HG02938 (cell line): Measurements from ENCODE around the gene CDC42.
"Not testable (repeated sequence)": the region's sequence is repeated elsewhere in the genome, so short reads cannot be mapped to it uniquely, and the experiment has no call there.

Experiments
- ATAC-seq: cut with Tn5 transposase; IDR thresholded peaks from one replicate; pipeline ENCODE4 v1.9.1; 2021; ENCODE audit warnings: mild to moderate bottlenecking, moderate library complexity; ENCODE audit not compliant: unreplicated experiment

CDC42 gene

GRCh38 chr1:22052115-22053016, at the start of gene CDC42:
CDC42 (plus strand) TSS chr1:22052709; CDS start chr1:22078479, 25,770 bp downstream.
- ATAC-seq, result peak; percentile 78

GRCh38 chr1:22002875-22003274, 49.6 kb upstream of the CDC42 start:
- not testable (repeated sequence) for ATAC-seq

DNA sequence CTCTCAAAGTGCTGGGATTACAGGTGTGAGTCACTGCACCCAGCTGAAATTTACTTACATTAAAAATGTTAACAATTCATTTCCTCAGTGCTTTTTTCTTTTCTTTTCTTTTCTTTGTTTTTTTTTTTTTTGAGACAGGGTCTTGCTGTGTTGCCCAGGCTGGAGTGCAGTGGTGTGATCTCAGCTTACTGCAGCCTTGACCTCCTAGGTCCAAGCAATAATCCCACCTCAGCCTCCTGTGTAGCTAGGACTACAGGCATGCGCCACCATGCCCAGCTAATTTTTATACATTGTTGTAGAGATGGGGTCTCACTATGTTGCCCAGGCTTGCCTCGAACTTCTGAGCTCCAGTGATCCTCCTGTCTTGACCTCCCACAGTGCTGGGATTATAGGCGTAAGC, 48.5 kb upstream of the CDC42 start:
- not testable (repeated sequence) for ATAC-seq

DNA sequence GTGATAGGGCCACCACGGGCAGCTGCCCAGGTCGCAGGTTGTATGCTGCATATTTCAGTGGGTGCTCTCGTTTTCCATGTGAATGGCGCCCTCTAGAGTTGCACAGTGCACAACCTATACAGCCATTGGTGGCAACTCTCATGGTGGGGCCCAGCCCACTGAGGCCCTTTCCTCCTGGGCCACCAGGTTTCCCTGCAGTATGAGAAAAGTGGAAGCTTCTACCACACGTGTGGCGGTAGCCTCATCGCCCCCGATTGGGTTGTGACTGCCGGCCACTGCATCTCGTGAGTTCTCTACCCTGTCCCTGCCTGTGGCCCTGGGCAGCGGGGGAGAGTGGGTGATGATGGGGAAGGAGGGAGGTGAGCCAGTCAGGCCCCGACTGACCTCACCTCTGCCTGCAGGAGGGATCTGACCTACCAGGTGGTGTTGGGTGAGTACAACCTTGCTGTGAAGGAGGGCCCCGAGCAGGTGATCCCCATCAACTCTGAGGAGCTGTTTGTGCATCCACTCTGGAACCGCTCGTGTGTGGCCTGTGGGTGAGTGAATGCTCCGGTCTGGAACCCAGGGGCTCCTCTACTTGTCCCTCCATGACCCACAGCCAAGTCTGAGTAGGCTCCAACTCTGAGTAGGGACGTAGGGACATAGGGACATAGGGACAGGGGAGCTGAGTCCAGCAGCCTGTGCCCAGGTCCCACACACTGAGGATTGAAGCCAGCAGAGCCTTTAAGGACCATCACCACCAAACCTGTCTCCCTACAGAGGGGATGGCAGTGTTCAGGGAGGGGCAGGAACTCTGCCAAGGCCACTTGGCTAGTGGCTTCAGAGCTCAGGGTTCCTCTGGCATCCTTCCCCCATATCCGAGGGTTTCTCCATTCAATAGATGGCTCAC, 47.0 kb upstream of the CDC42 start:
- ATAC-seq, result not testable (repeated sequence)

GRCh38 chr1:22006736-22007135, 45.8 kb upstream of the CDC42 start:
- not testable (repeated sequence) for ATAC-seq

GRCh38 chr1:22007262-22007661, 45.2 kb upstream of the CDC42 start:
- not testable (repeated sequence) for ATAC-seq

- not testable (repeated sequence) for ATAC-seq
Observed at GRCh38 chr1:22009566-22009965, 42.9 kb upstream of the CDC42 start.

DNA sequence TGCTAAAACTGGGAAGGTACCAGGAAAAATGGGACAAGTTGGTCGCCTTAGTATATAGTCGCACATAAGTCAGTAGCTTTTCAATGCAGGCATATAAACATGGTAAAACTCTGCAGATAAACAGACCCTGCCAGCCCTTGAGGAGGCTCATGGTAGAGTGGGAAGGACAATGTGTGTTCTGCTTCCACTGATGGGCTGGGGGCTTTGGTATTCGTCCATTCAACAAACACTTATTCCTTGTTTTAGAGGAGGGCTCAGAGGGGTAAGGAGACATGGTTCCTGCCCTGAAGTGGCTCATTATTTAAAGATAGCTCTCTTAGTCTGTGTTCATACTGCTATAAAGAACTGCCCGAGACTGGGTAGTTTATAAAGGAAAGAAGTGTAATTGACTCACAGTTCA, 39.8 kb upstream of the CDC42 start:
- ATAC-seq, result not testable (repeated sequence)

- ATAC-seq, result not testable (repeated sequence)
Observed at GRCh38 chr1:22014575-22015206, 37.8 kb upstream of the CDC42 start.

GRCh38 chr1:22018583-22019559, 33.6 kb upstream of the CDC42 start:
- ATAC-seq, result no peak

- no peak for ATAC-seq
Observed at GRCh38 chr1:22021061-22021460, 31.4 kb upstream of the CDC42 start.

GRCh38 chr1:22024485-22025367, 27.8 kb upstream of the CDC42 start:
- peak; percentile 34 for ATAC-seq

DNA sequence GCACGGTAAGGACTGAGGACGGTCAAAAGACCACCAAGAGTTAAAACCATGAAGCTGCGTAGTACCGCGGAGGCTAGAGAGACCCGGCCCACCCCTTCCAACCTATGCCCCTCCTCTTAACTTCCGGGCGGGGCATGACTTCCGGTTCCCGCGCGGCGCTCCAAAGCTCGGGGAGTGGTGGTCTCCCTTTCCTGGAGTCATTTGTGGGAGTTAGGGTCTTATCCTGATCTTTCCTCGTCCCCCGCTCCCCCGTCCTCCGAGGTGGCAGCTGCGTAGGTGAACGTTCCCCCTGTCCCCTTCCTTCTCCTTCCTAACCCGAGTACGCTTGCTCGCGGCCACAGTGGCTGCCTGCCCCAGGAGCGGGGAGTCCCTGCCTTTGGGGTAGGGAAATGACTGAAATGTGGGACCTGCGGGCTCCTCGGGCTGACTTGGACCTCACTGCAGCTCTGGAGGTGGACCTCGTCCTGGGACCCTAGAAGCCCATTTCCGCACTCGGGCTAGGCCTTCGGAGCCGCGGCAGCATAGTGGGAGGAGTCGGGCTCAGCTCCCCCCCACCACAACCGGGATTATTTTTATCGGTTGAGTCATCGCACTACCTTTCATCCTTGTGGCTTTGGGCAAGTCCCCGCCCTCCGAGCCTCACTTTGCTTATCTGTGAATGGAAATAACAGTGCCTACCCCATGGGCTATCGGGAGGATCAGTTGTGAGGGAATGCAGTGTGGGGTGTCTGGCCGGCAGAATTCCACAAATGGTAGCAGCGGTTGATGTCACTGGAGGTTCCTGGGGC, 26.9 kb upstream of the CDC42 start:
- ATAC-seq, result peak; percentile 62

- no peak for ATAC-seq
Observed at GRCh38 chr1:22026924-22027289, 25.6 kb upstream of the CDC42 start.

GRCh38 chr1:22030057-22030456, 22.5 kb upstream of the CDC42 start:
- no peak for ATAC-seq

GRCh38 chr1:22030473-22030872, 22.0 kb upstream of the CDC42 start:
- no peak for ATAC-seq

DNA sequence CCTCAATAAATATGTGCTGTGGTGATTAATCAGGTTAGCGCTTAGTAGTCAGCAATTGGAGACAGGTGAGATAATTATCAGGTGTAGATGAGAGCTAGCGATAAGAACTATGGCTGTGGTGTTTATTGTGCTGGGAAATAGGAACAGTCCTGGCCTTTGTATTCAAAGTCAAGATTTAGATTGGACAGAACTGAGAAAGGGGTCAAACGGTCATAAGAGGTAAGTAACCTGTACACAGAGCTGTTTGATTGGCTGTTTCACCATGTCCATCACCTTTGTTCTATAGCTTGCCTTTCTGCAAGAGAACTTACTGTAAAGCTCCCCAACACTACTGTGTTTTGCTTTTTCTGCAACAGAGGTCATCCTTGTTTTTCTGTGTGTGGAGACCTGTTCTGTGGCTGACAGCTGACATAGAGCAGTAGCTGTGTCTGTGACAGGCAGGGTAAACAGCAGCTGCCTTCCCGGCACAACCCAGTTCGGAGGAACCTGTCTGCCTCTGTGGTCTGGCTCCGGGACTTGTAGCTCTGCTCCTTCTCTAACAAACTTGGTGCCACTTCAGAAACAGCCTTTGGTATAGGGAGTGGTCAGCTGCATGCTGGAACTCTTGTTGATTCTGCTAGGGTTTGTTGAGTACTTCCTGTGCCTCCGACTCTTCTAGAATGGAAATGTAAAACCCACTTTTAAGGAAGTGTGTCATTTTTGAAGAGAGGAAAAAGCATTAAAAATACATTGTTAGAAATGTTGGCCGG, 21.1 kb upstream of the CDC42 start:
- no peak for ATAC-seq
